Suprapubic skin (tissue), 3 donors: ENCODE results near the gene SEC14L3.

Experiments
- EP300 ChIP-seq: sonication (generic); formaldehyde crosslinking; IDR thresholded peaks from one replicate; pipeline ENCODE4 v1.6.1; 2017; ENCODE audit warnings: antibody characterized with exemption
- TF ChIP-seq, protein P1 (sequence below), 2 donors: fragments of 200-600 bp in 1 of 2; fragments of 450-650 bp in 1 of 2; sonication (generic) in 1 of 2; IDR thresholded peaks; one replicate each; pipeline ENCODE4 v1.5.1; 2016 to 2019; ENCODE audit warnings: antibody characterized with exemption in 2 of 2, mild to moderate bottlenecking in 1 of 2, moderate library complexity in 1 of 2

DNA sequence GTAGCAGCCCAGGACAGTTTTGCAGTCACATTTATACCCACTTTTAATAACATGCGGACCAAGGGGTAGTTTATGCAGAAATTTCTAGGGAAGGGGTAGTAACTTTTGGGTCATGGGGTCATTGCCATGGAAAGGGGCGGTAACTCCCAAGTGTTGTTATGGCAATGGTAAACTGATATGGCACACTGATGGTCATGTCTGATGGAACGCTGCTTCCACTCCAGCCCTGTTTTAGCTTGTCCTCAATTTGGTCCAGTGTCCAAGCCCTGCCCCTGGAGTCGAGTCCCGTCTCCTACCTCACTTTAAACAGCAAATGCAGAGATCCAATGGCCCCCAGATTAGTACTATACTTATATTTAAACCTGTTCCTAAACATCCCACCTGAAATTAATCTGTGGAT, 44.9 kb upstream of the SEC14L3 start:
- TF ChIP-seq, protein P1, sequence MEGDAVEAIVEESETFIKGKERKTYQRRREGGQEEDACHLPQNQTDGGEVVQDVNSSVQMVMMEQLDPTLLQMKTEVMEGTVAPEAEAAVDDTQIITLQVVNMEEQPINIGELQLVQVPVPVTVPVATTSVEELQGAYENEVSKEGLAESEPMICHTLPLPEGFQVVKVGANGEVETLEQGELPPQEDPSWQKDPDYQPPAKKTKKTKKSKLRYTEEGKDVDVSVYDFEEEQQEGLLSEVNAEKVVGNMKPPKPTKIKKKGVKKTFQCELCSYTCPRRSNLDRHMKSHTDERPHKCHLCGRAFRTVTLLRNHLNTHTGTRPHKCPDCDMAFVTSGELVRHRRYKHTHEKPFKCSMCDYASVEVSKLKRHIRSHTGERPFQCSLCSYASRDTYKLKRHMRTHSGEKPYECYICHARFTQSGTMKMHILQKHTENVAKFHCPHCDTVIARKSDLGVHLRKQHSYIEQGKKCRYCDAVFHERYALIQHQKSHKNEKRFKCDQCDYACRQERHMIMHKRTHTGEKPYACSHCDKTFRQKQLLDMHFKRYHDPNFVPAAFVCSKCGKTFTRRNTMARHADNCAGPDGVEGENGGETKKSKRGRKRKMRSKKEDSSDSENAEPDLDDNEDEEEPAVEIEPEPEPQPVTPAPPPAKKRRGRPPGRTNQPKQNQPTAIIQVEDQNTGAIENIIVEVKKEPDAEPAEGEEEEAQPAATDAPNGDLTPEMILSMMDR (IDR thresholded peaks at IDR 0.05): no peak
- TF ChIP-seq EP300: no peak
